K562 (cell line): ENCODE results near the gene ERCC4. TPM values are rescaled to one million over a fixed set of nuclear protein-coding genes. Genes with fewer than 3 reads are reported as not detected.

Experiments used
- ARID1B ChIP-seq: fragments of 450-650 bp; IDR thresholded peaks from 2 replicates; pipeline ENCODE4 v1.6.1; 2016; ENCODE audit warnings: antibody characterized with exemption, mild to moderate bottlenecking, inconsistent platforms
- ARID3B ChIP-seq: fragments of 250-450 bp; sonication (Bioruptor Pico); IDR thresholded peaks from 2 replicates; pipeline ENCODE4 v1.4.0; 2020; ENCODE audit warnings: borderline replicate concordance
- CBFA2T3 ChIP-seq: fragments of 450-650 bp; IDR thresholded peaks from 2 replicates; pipeline ENCODE4 v1.6.1; 2017
- CLOCK ChIP-seq: fragments of 250-450 bp; sonication (Bioruptor Pico); IDR thresholded peaks from 2 replicates; pipeline ENCODE4 v1.4.0; 2020; ENCODE audit warnings: mild to moderate bottlenecking, moderate library complexity, borderline replicate concordance
- CREB1 ChIP-seq, 2 experiments: sonication (generic) in 1 of 2; formaldehyde crosslinking in 1 of 2; IDR thresholded peaks; 2 replicates each; pipeline versions ENCODE4 v1.6.1 to v1.8.0; 2012 to 2022; ENCODE audit warnings: inconsistent platforms in 1 of 2, mild to moderate bottlenecking in 1 of 2, missing genetic modification reagents in 1 of 2, moderate library complexity in 1 of 2
- CREBBP ChIP-seq: IDR thresholded peaks from one replicate; pipeline ENCODE4 v1.6.1; 2012; ENCODE audit warnings: low read depth, mild to moderate bottlenecking, control low read depth, inconsistent platforms, low read length
- CXXC5 ChIP-seq: fragments of 250-450 bp; sonication (Bioruptor Pico); IDR thresholded peaks from 2 replicates; pipeline ENCODE4 v1.8.0; 2022; ENCODE audit warnings: inconsistent platforms, mild to moderate bottlenecking, moderate library complexity
- EP300 ChIP-seq: IDR thresholded peaks from 2 replicates; pipeline ENCODE4 v1.6.1; 2012; ENCODE audit warnings: low read length, improper control_type of control experiment
- GTF2F1 ChIP-seq: IDR thresholded peaks from 2 replicates; pipeline ENCODE4 v1.6.1; 2011; ENCODE audit warnings: low read depth, low read length, improper control_type of control experiment
- HNRNPL ChIP-seq: fragments of 200-400 bp; formaldehyde crosslinking; IDR thresholded peaks from 2 replicates; pipeline ENCODE4 v1.6.1; 2017; ENCODE audit warnings: low read depth, mild to moderate bottlenecking, low read length
- KDM1A ChIP-seq, 2 experiments: fragments of 450-650 bp; IDR thresholded peaks; 2 replicates each; pipeline ENCODE4 v1.6.1; 2016; ENCODE audit warnings: mild to moderate bottlenecking in 2 of 2
- KLF16 ChIP-seq: IDR thresholded peaks from 2 replicates; pipeline ENCODE4 v1.6.1; 2016; ENCODE audit warnings: antibody characterized with exemption
- MYNN ChIP-seq, 2 experiments: sonication (generic); formaldehyde crosslinking in 1 of 2; IDR thresholded peaks; 2 replicates each; pipeline versions ENCODE4 v1.5.0 to v1.6.1; 2016 to 2020; ENCODE audit warnings: antibody characterized with exemption in 1 of 2, missing genetic modification reagents in 1 of 2
- NBN ChIP-seq: fragments of 450-650 bp; IDR thresholded peaks from 2 replicates; pipeline ENCODE4 v1.6.1; 2016; ENCODE audit warnings: low read depth, mild to moderate bottlenecking
- NCOA1 ChIP-seq: fragments of 450-650 bp; IDR thresholded peaks from 2 replicates; pipeline ENCODE4 v1.6.1; 2016; ENCODE audit warnings: low read depth
- NEUROD1 ChIP-seq: fragments of 150-350 bp; IDR thresholded peaks from 2 replicates; pipeline ENCODE4 v1.6.1; 2014; ENCODE audit warnings: borderline replicate concordance, low read length, low read depth; ENCODE audit not compliant: partially characterized antibody
- SMARCA4 ChIP-seq: fragments of 450-650 bp; IDR thresholded peaks from 2 replicates; pipeline ENCODE4 v1.6.1; 2016
- SNAPC5 ChIP-seq: fragments of 250-450 bp; sonication (Bioruptor Pico); IDR thresholded peaks from 2 replicates; pipeline ENCODE4 v1.8.0; 2021; ENCODE audit warnings: moderate library complexity, mild to moderate bottlenecking, inconsistent platforms
- XRCC4 ChIP-seq: IDR thresholded peaks from one replicate; pipeline ENCODE4 v1.6.1; 2011; ENCODE audit not compliant: insufficient read depth, insufficient read length; ENCODE audit errors: extremely low read depth
- ZFPM2 ChIP-seq: fragments of 250-450 bp; sonication (Bioruptor Pico); IDR thresholded peaks from 2 replicates; pipeline ENCODE4 v1.5.1; 2022; ENCODE audit warnings: mild to moderate bottlenecking
- ZKSCAN1 ChIP-seq: fragments of 150-350 bp; IDR thresholded peaks from 2 replicates; pipeline ENCODE4 v1.6.1; 2016; ENCODE audit warnings: low read depth, low read length
- ZNF224 ChIP-seq: sonication (generic); formaldehyde crosslinking; IDR thresholded peaks from 2 replicates; pipeline ENCODE4 v1.8.0; 2022; ENCODE audit warnings: mild to moderate bottlenecking, missing genetic modification reagents
- ZNF444 ChIP-seq: fragments of 250-450 bp; sonication (Bioruptor Pico); IDR thresholded peaks from 2 replicates; pipeline ENCODE4 v1.4.0; 2020; ENCODE audit warnings: mild to moderate bottlenecking, moderate library complexity
- ZNF639 ChIP-seq, 2 experiments: fragments of 200-800 bp in 1 of 2; sonication (Bioruptor generic) in 1 of 2; sonication (generic) in 1 of 2; formaldehyde crosslinking in 1 of 2; IDR thresholded peaks in 1 of 2; conservative IDR thresholded peaks in 1 of 2; 2 replicates each; pipeline versions ENCODE4 v1.5.0 to v1.6.1; 2016 to 2020; ENCODE audit warnings: missing compliant biosample characterization in 1 of 2, missing genetic modification characterization in 1 of 2, missing genetic modification reagents in 1 of 2
- polyA plus RNA-seq, 8 experiments: library from polyadenylated mRNA; depleted of rRNA in 4 of 8; stranded (reverse) in 5 of 8; unstranded in 3 of 8; fragments of >200 nt; fragmentation: Nextera tagmentation in 2 of 8; fragmentation: Illumina TruSeq in 1 of 8; extraction: Ambion mirVana in 2 of 8; extraction: Trizol in 1 of 8; gene quantifications; 2 replicates each; pipeline versions ENCODE4 v1.2.1 to v1.2.3, GENCODE V29; 2011 to 2014; ENCODE audit warnings: inconsistent platforms in 1 of 8, missing spikeins in 1 of 8
- total RNA-seq, 7 experiments: library from RNA; depleted of rRNA in 6 of 7; stranded (reverse); fragments of >200 nt in 6 of 7; fragmentation: Illumina TruSeq in 2 of 7; extraction: Trizol in 2 of 7; gene quantifications; 2 replicates each; pipeline versions ENCODE4 v1.2.1 to v1.2.3, GENCODE V29; 2011 to 2021; ENCODE audit warnings: low replicate concordance in 1 of 7

Gene ERCC4
- total and polyA plus RNA-seq, 9 of the 15 experiments (the other 6 are each of a cell fraction or from before 2014, with no cell fraction given) = 3.7 to 10.5 (median 6.0) TPM

- TF ChIP-seq ARID3B (CRISPR knock-in tag) (no peak), CREBBP (no peak), NEUROD1 (peak; percentile 46), CREB1 (IDR thresholded peaks at IDR 0.05) (no peak), CREB1 (CRISPR knock-in tag; IDR thresholded peaks at IDR 0.05) (no peak), SNAPC5 (CRISPR knock-in tag) (no peak), NBN (peak; percentile 40; the same call in 1 of the 2 replicates), CXXC5 (CRISPR knock-in tag) (peak; percentile 39; the same call in 1 of the 2 replicates), NCOA1 (peak; percentile 39; the same call in 1 of the 2 replicates), SMARCA4 (peak; percentile 42), ZNF444 (CRISPR knock-in tag) (0 out of 2 replicates have a peak, but pooled peaks have one; percentile 8), KLF16 (peak; percentile 30; the same call in 1 of the 2 replicates), ZFPM2 (CRISPR knock-in tag) (no peak), MYNN (IDR thresholded peaks at IDR 0.05) (0 out of 2 replicates have a peak, but pooled peaks have one; percentile 20), MYNN (CRISPR knock-in tag; IDR thresholded peaks at IDR 0.05) (no peak), XRCC4 (no peak), KDM1A (IDR thresholded peaks at IDR 0.05) (peak in 1 of 2 experiments; percentile 53; a peak in 1 of 4 replicates), CBFA2T3 (peak; percentile 77), ZNF639 (CRISPR knock-in tag; conservative IDR thresholded peaks at IDR 0.05 in 1 of 2, IDR thresholded peaks at IDR 0.05 in 1 of 2) (no peak), HNRNPL (no peak), ZNF224 (CRISPR knock-in tag) (no peak), GTF2F1 (no peak), CLOCK (CRISPR knock-in tag) (no peak), EP300 (peak; percentile 58; the same call in 1 of the 2 replicates), ZKSCAN1 (no peak), ARID1B (peak; percentile 75)
Measured at GRCh38 chr16:13999895-14000425, 80.0 kb downstream of the ERCC4 start (continued).
